Neural progenitor cell (in vitro differentiated cells): ENCODE results near the gene DAGLB.

Source experiments
- EZH2phosphoT487 ChIP-seq: fragments of 200-600 bp; sonication (generic); IDR thresholded peaks from 2 replicates; pipeline ENCODE4 v1.6.1; 2017; ENCODE audit warnings: antibody characterized with exemption
- TF ChIP-seq, protein P1 (sequence below): fragments of 200-600 bp; sonication (generic); IDR thresholded peaks from 2 replicates; pipeline ENCODE4 v1.5.1; 2017; ENCODE audit warnings: antibody characterized with exemption, mild to moderate bottlenecking

- no peak for TF ChIP-seq EZH2phosphoT487
- TF ChIP-seq, protein P1, sequence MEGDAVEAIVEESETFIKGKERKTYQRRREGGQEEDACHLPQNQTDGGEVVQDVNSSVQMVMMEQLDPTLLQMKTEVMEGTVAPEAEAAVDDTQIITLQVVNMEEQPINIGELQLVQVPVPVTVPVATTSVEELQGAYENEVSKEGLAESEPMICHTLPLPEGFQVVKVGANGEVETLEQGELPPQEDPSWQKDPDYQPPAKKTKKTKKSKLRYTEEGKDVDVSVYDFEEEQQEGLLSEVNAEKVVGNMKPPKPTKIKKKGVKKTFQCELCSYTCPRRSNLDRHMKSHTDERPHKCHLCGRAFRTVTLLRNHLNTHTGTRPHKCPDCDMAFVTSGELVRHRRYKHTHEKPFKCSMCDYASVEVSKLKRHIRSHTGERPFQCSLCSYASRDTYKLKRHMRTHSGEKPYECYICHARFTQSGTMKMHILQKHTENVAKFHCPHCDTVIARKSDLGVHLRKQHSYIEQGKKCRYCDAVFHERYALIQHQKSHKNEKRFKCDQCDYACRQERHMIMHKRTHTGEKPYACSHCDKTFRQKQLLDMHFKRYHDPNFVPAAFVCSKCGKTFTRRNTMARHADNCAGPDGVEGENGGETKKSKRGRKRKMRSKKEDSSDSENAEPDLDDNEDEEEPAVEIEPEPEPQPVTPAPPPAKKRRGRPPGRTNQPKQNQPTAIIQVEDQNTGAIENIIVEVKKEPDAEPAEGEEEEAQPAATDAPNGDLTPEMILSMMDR = no peak
Measured at GRCh38 chr7:6365451-6365850, 82.3 kb downstream of the DAGLB start.
